H9 (cell line): ENCODE data around the gene MICAL2. TPM values are rescaled to one million over a fixed set of nuclear protein-coding genes. Genes with fewer than 3 reads are reported as not detected.

ENCODE experiments used
- DNase-seq: peaks from one replicate; pipeline ENCODE4 v3.0.0-alpha.2; 2017
- H2AFZ ChIP-seq: one replicate; pipeline ENCODE4 v1.6.1; 2013; ENCODE audit warnings: mild to moderate bottlenecking, low read length, control low read depth, moderate library complexity
- H2AK5ac ChIP-seq: 2 replicates; pipeline ENCODE4 v1.6.1; 2013; ENCODE audit warnings: low read length, control low read depth, mixed read lengths; ENCODE audit not compliant: insufficient read length
- H2BK120ac ChIP-seq: one replicate; pipeline ENCODE4 v1.6.1; 2013; ENCODE audit warnings: low read depth, mild to moderate bottlenecking, low read length, control low read depth, inconsistent platforms; ENCODE audit not compliant: poor library complexity, severe bottlenecking
- H2BK12ac ChIP-seq: 2 replicates; pipeline ENCODE4 v1.6.1; 2013; ENCODE audit warnings: low read length, control low read depth, mixed read lengths, low read depth; ENCODE audit not compliant: insufficient read length
- H2BK15ac ChIP-seq: 2 replicates; pipeline ENCODE4 v1.6.1; 2013; ENCODE audit warnings: low read depth, low read length, control low read depth
- H2BK20ac ChIP-seq: one replicate; pipeline ENCODE4 v1.6.1; 2013; ENCODE audit warnings: low read depth, mild to moderate bottlenecking, low read length, control low read depth, inconsistent platforms; ENCODE audit not compliant: poor library complexity, severe bottlenecking
- H2BK5ac ChIP-seq: 2 replicates; pipeline ENCODE4 v1.6.1; 2013; ENCODE audit warnings: low read length, control low read depth, mixed read lengths; ENCODE audit not compliant: insufficient read length
- H3K14ac ChIP-seq: 2 replicates; pipeline ENCODE4 v1.6.1; 2013; ENCODE audit warnings: low read length, control low read depth; ENCODE audit not compliant: insufficient read depth
- H3K18ac ChIP-seq: 2 replicates; pipeline ENCODE4 v1.6.1; 2013; ENCODE audit warnings: low read depth, mild to moderate bottlenecking, mixed read lengths, low read length, control low read depth; ENCODE audit not compliant: insufficient read length
- H3K23ac ChIP-seq: 2 replicates; pipeline ENCODE4 v1.6.1; 2013; ENCODE audit warnings: low read length, control low read depth, mixed read lengths, low read depth; ENCODE audit not compliant: insufficient read length
- H3K23me2 ChIP-seq: 2 replicates; pipeline ENCODE4 v1.6.1; 2013; ENCODE audit warnings: low read depth, mild to moderate bottlenecking, mixed read lengths, low read length, control low read depth; ENCODE audit not compliant: insufficient read length, poor library complexity, severe bottlenecking
- H3K27ac ChIP-seq: 2 replicates; pipeline ENCODE4 v1.5.1; 2013; ENCODE audit warnings: low read length, control low read depth, mixed read lengths, low read depth; ENCODE audit not compliant: insufficient read length
- H3K27me3 ChIP-seq: 2 replicates; pipeline ENCODE4 v1.6.1; 2013; ENCODE audit warnings: low read length, control low read depth, inconsistent platforms; ENCODE audit not compliant: insufficient read depth
- H3K4ac ChIP-seq: 2 replicates; pipeline ENCODE4 v1.6.1; 2013; ENCODE audit warnings: low read depth, mild to moderate bottlenecking, control low read depth, inconsistent platforms, low read length, moderate library complexity
- H3K4me1 ChIP-seq: 2 replicates; pipeline ENCODE4 v1.6.1; 2013; ENCODE audit warnings: low read length, control low read depth, inconsistent platforms; ENCODE audit not compliant: insufficient read depth
- H3K4me2 ChIP-seq: 2 replicates; pipeline ENCODE4 v1.6.1; 2013; ENCODE audit warnings: low read length, control low read depth, mixed read lengths; ENCODE audit not compliant: insufficient read length, insufficient read depth
- H3K56ac ChIP-seq: 2 replicates; pipeline ENCODE4 v1.6.1; 2013; ENCODE audit warnings: low read depth, mild to moderate bottlenecking, mixed read lengths, low read length, control low read depth; ENCODE audit not compliant: insufficient read length
- H3K79me1 ChIP-seq: 2 replicates; pipeline ENCODE4 v1.6.1; 2013; ENCODE audit warnings: low read depth, mild to moderate bottlenecking, moderate library complexity, low read length, control low read depth, inconsistent platforms; ENCODE audit not compliant: insufficient read depth, poor library complexity, severe bottlenecking
- H3K79me2 ChIP-seq: 2 replicates; pipeline ENCODE4 v1.6.1; 2013; ENCODE audit warnings: low read length, control low read depth, inconsistent platforms; ENCODE audit not compliant: insufficient read depth
- H3K9ac ChIP-seq: 2 replicates; pipeline ENCODE4 v1.6.1; 2013; ENCODE audit warnings: low read length, control low read depth, mixed read lengths; ENCODE audit not compliant: insufficient read length; ENCODE audit errors: extremely low read depth
- H3K9me3 ChIP-seq: one replicate; pipeline ENCODE4 v1.6.1; 2013; ENCODE audit warnings: low read depth, low read length, inconsistent platforms; ENCODE audit not compliant: control insufficient read depth
- H3T11ph ChIP-seq: one replicate; pipeline ENCODE4 v1.6.1; 2013; ENCODE audit warnings: mild to moderate bottlenecking, low read length, control low read depth, inconsistent platforms
- H4K20me1 ChIP-seq: one replicate; pipeline ENCODE4 v1.6.1; 2013; ENCODE audit not compliant: control insufficient read depth, insufficient read length, insufficient read depth
- H4K5ac ChIP-seq: 2 replicates; pipeline ENCODE4 v1.6.1; 2013; ENCODE audit warnings: low read depth, mild to moderate bottlenecking, mixed read lengths, low read length, control low read depth; ENCODE audit not compliant: insufficient read length
- H4K8ac ChIP-seq: replicated peaks from 2 replicates; pipeline ENCODE4 v1.6.1; 2013; ENCODE audit warnings: low read length, control low read depth, mixed read lengths, low read depth; ENCODE audit not compliant: insufficient read length
- H4K91ac ChIP-seq: 2 replicates; pipeline ENCODE4 v1.6.1; 2013; ENCODE audit warnings: low read depth, mild to moderate bottlenecking, moderate library complexity, mixed read lengths, low read length, control low read depth; ENCODE audit not compliant: insufficient read length
- H3K27ac Mint-ChIP-seq, 3 experiments: 2 replicates in 2 of 3; 3 replicates in 1 of 3; pipeline ENCODE4 v1.8.0; 2020 to 2021; ENCODE audit warnings: mixed read lengths in 3 of 3, mild to moderate bottlenecking in 1 of 3, moderate library complexity in 1 of 3
- H3K27me3 Mint-ChIP-seq: 2 replicates; pipeline ENCODE4 v1.8.0; 2021; ENCODE audit warnings: low read depth, mild to moderate bottlenecking, moderate library complexity, mixed read lengths
- H3K36me3 Mint-ChIP-seq, 3 experiments: 2 replicates in 2 of 3; 3 replicates in 1 of 3; pipeline ENCODE4 v1.8.0; 2020 to 2021; ENCODE audit warnings: low read depth in 3 of 3, mixed read lengths in 3 of 3; ENCODE audit not compliant: insufficient read depth in 1 of 3
- H3K4me1 Mint-ChIP-seq, 2 experiments: 2 replicates each; pipeline ENCODE4 v1.8.0; 2020; ENCODE audit warnings: mixed read lengths in 2 of 2
- H3K4me3 Mint-ChIP-seq, 2 experiments: 2 replicates in 1 of 2; 3 replicates in 1 of 2; pipeline ENCODE4 v1.8.0; 2020 to 2021; ENCODE audit warnings: mild to moderate bottlenecking in 2 of 2, mixed read lengths in 2 of 2, moderate library complexity in 1 of 2
- H3K9me3 Mint-ChIP-seq, 2 experiments: 2 replicates in 1 of 2; 3 replicates in 1 of 2; pipeline ENCODE4 v1.8.0; 2020; ENCODE audit warnings: mild to moderate bottlenecking in 2 of 2, mixed read lengths in 2 of 2, moderate library complexity in 1 of 2
- WGBS: extraction: QIAGEN DNeasy Blood & Tissue Kit; methylation state at CpG from one replicate; pipeline ENCODE4 v1.1.7; 2013; ENCODE audit warnings: missing lambda C conversion rate, low lambda C conversion rate, mixed read lengths; ENCODE audit not compliant: insufficient read length; ENCODE audit errors: extremely low coverage; 5-methylcytosine and 5-hydroxymethylcytosine counted together
- total RNA-seq: library from RNA; stranded (reverse); gene quantifications from 2 replicates; pipeline ENCODE4 v1.2.1, GENCODE V29; 2021
- TF ChIP-seq, protein P1 (sequence below): fragments of 200-600 bp; sonication (generic); conservative IDR thresholded peaks from 3 replicates; pipeline ENCODE4 v1.8.0; 2021; ENCODE audit warnings: antibody characterized with exemption, mild to moderate bottlenecking

Gene MICAL2
- total RNA-seq, 1 experiment from 2014 or later = 4.7 TPM

DNA sequence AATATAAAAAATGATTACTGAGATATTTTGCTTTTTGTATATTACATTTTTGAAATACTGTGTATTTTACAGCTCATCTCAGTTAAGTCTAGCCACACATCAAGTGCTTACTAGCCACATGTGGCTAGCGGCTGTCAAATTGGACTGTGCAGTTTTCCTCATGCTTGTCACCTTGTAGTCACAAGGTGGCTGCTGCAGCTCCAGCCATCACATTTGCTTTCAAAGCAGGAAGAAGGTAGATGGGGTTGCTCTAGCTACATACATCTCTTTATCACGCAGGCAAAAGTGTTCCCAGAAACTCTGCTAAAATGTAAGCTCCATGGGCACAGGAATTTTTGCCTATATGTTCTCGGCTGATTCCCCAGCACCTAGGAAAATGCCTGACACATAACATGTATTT lies 61.5 kb downstream of the MICAL2 start:
- H3K27me3 Mint-ChIP-seq = no peaks in the 10 kb centered on the region; the same call in 1 of the 2 replicates
- H2AFZ ChIP-seq = no peak overlapping the region
- no peak overlapping the region for H3K14ac ChIP-seq
- H3K4ac ChIP-seq = no peak overlapping the region
- H3K4me3 Mint-ChIP-seq = no peak overlapping the region
- H3K23me2 ChIP-seq = no peaks in the 10 kb centered on the region
- H3K36me3 Mint-ChIP-seq = no peaks in the 10 kb centered on the region; a peak in 1 of 7 replicates
- no peak overlapping the region for H2BK120ac ChIP-seq
- no peak overlapping the region for H3K4me2 ChIP-seq
- H2BK5ac ChIP-seq = no peak overlapping the region
- no peak overlapping the region for H3K27ac ChIP-seq
- no peak overlapping the region for H4K8ac ChIP-seq
- H3K23ac ChIP-seq = no peak overlapping the region
- H3K9me3 Mint-ChIP-seq = no peaks in the 10 kb centered on the region
- H3T11ph ChIP-seq = no peak overlapping the region
- no peaks in the 10 kb centered on the region for H4K20me1 ChIP-seq
- WGBS = no CpG with 5 or more reads among the region's 3 CpGs
- no peaks in the 10 kb centered on the region for H3K27me3 ChIP-seq
- TF ChIP-seq, protein P1, sequence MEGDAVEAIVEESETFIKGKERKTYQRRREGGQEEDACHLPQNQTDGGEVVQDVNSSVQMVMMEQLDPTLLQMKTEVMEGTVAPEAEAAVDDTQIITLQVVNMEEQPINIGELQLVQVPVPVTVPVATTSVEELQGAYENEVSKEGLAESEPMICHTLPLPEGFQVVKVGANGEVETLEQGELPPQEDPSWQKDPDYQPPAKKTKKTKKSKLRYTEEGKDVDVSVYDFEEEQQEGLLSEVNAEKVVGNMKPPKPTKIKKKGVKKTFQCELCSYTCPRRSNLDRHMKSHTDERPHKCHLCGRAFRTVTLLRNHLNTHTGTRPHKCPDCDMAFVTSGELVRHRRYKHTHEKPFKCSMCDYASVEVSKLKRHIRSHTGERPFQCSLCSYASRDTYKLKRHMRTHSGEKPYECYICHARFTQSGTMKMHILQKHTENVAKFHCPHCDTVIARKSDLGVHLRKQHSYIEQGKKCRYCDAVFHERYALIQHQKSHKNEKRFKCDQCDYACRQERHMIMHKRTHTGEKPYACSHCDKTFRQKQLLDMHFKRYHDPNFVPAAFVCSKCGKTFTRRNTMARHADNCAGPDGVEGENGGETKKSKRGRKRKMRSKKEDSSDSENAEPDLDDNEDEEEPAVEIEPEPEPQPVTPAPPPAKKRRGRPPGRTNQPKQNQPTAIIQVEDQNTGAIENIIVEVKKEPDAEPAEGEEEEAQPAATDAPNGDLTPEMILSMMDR = no peak
- H2BK20ac ChIP-seq = no peak overlapping the region
- H2BK12ac ChIP-seq = no peak overlapping the region
- H2AK5ac ChIP-seq = no peak overlapping the region
- no peak overlapping the region for H3K27ac Mint-ChIP-seq
- H3K4me1 Mint-ChIP-seq = peaks cover 10 to 13% of the 10 kb centered on the region in 2 experiments
- H3K79me2 ChIP-seq = no peaks in the 10 kb centered on the region
- H4K91ac ChIP-seq = no peak overlapping the region
- no peak overlapping the region for H4K5ac ChIP-seq
- no peak overlapping the region for H3K18ac ChIP-seq
- H3K9ac ChIP-seq = no peak overlapping the region
- no peak overlapping the region for H3K56ac ChIP-seq
- no peaks in the 10 kb centered on the region for H3K79me1 ChIP-seq
- no peaks in the 10 kb centered on the region for H3K4me1 ChIP-seq
- no peak for DNase-seq
- no peak overlapping the region for H2BK15ac ChIP-seq
- H3K9me3 ChIP-seq = no peaks in the 10 kb centered on the region
